ENCODE results near the gene TLK1. TPM values are rescaled to one million over a fixed set of nuclear protein-coding genes. Genes with fewer than 3 reads are reported as not detected.
A peak's percentile ranks its signal among the peaks of the same experiment; 100 is the strongest.

TLK1 gene
- total and polyA plus RNA-seq, 4 experiments from 2014 or later, result 19.2 to 152 (median 95.9) TPM

DNA sequence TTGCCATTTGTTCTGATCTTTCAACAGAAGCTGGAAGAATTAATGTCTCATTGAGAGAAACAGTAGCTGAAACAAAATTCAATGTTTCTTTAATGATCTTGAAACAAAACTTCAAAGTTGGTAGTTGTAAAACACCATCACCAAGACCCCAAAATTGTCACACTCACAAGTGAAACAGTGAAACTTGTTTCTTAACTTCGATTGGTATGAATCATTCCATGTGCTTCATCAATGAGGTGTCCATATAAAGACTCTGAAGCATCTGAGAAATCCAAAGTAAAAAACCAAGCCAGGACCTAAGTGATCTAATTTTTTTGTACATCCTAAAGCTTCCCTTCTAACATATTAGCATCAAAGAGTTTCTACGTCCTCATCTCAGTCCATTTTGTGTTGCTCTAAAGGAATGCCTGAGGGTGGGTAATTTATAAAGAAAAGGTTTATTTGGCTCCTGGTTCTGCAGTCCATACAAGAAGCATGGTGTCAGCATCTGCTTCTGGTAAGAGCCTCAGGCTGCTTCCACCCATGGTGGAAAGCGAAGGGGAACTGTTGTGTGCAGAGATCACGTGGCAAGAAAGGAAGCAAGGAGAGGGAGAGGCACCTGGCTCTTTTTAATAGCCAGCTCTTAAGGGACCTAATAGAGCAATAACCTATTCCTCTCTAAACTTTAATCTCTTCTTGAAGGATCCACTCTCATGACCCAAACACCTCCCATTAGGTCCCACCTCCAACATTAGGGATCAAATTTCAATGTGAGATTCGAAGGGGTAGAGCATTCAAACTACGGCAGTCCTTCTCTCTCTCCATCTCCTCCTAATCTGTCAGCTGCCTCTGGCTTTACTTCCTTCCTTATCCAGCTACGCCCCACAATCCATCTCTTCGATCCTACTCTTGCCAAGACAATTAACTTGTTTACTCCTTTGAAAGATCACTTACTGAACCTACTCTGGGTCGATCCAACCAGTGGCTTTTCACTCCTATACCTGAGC is 20.7 kb upstream of the TLK1 start:
- no peak overlapping the region for H3K4me3 Mint-ChIP-seq
- no peaks in the 10 kb centered on the region for H3K9me3 Mint-ChIP-seq
- H3K27me3 ChIP-seq (ENCODE audit: insufficient read depth, low read length), result no peaks in the 10 kb centered on the region
- no peaks in the 10 kb centered on the region for H3K4me1 ChIP-seq (ENCODE audit: insufficient read depth, low read length)
- ChIA-PET CTCF (ENCODE audit: partially characterized antibody) (interaction anchor here (0.6 kb wide), 1 partner anchor 61 kb away, joined by 3 read pairs; no protein-coding TSS in a partner anchor), POLR2A (ENCODE audit: partially characterized antibody) (no interaction called here)
- intact Hi-C loops (cut with micrococcal nuclease), result no loop called here
- no peak overlapping the region for H3K27ac Mint-ChIP-seq
- DNase-seq, result no peak
- no peaks in the 10 kb centered on the region for H3K36me3 ChIP-seq (ENCODE audit: insufficient read depth, low read length)
- H3K4me1 Mint-ChIP-seq, result peaks cover 0 to 3% (median under 1%) of the 10 kb centered on the region in 4 donors
- H3K27me3 Mint-ChIP-seq, result no peaks in the 10 kb centered on the region
- H3K27ac ChIP-seq (ENCODE audit: low read depth, low read length), result no peak overlapping the region
- H3K9me3 ChIP-seq (ENCODE audit: control insufficient read depth in 1 of 2, low read length in 2 of 2), result no peaks in the 10 kb centered on the region
- H3K36me3 Mint-ChIP-seq, result no peaks in the 10 kb centered on the region
- H3K4me3 ChIP-seq (ENCODE audit: low read length in 2 of 2), result no peak overlapping the region

DNA sequence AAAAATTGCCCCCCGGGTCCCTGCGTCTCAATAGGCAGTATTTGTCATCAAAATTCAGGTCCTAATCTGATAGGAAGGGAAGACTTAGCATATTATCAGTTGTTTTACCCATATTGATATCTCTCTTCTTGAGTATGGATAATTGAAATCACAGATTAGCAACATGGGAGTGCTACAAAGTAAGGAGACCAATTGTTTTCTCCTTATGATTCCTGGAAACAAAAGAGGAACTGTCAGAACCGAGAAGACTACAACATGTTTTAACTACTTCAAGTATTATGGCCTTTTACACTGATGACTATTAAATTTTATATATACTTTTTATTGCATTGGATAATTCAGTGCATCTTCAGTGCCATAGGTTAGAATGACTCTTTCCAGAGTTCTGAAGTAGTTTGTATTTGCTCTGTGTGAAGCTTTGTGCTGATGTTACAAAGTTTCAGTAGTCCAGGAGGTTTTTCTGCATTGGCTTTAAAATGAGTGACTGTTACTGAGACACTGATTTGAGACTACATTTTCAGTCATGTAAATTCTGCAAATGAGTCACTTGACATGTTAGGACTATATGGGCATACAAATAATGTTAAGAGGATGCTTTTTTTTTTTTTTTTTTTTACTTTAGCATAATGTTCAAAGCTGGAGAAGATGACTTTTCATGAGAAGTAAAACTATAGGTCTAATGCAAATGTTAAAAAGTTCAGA is 19.7 kb upstream of the TLK1 start:
- no peak overlapping the region for H3K4me3 Mint-ChIP-seq
- ChIA-PET POLR2A (ENCODE audit: partially characterized antibody) (no interaction called here), CTCF (ENCODE audit: partially characterized antibody) (no interaction called here)
- Histone ChIP-seq H3K4me3 (ENCODE audit: low read length in 2 of 2) (no peak overlapping the region), H3K27me3 (ENCODE audit: insufficient read depth, low read length) (no peaks in the 10 kb centered on the region), H3K36me3 (ENCODE audit: insufficient read depth, low read length) (no peaks in the 10 kb centered on the region), H3K4me1 (ENCODE audit: insufficient read depth, low read length) (no peaks in the 10 kb centered on the region), H3K9me3 (ENCODE audit: control insufficient read depth in 1 of 2, low read length in 2 of 2) (no peaks in the 10 kb centered on the region), H3K27ac (ENCODE audit: low read depth, low read length) (no peak overlapping the region)
- DNase-seq, result no peak
- no peaks in the 10 kb centered on the region for H3K9me3 Mint-ChIP-seq
- intact Hi-C loops (cut with micrococcal nuclease), result no loop called here
- peaks cover 0 to 3% (median under 1%) of the 10 kb centered on the region in 4 donors for H3K4me1 Mint-ChIP-seq
- H3K27me3 Mint-ChIP-seq, result no peaks in the 10 kb centered on the region
- no peaks in the 10 kb centered on the region for H3K36me3 Mint-ChIP-seq
- no peak overlapping the region for H3K27ac Mint-ChIP-seq

DNA sequence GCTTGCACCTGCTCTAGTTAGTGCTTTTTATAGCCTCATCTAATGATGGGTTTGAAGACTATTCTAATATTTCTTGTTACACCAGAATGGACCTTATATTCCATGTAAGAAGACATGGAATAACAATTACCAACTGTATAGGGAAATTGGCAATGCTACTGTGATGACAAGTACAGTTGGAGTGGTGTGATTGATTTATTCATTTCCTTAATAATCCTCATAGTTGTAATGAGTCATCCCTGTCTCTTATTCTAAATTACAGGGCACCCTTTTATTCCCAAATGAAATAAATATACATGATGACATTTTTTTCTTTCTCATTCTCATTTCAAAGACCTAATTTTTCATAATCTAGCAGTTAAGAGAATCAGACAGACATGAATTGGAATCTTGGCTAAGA is 18.3 kb upstream of the TLK1 start:
- intact Hi-C loops (cut with micrococcal nuclease), result no loop called here
- H3K27me3 Mint-ChIP-seq, result no peaks in the 10 kb centered on the region
- Histone ChIP-seq H3K9me3 (ENCODE audit: control insufficient read depth in 1 of 2, low read length in 2 of 2) (no peaks in the 10 kb centered on the region), H3K36me3 (ENCODE audit: insufficient read depth, low read length) (no peaks in the 10 kb centered on the region), H3K27ac (ENCODE audit: low read depth, low read length) (no peak overlapping the region), H3K27me3 (ENCODE audit: insufficient read depth, low read length) (no peaks in the 10 kb centered on the region), H3K4me1 (ENCODE audit: insufficient read depth, low read length) (no peaks in the 10 kb centered on the region), H3K4me3 (ENCODE audit: low read length in 2 of 2) (no peak overlapping the region)
- POLR2A ChIA-PET (ENCODE audit: partially characterized antibody), result no interaction called here
- H3K27ac Mint-ChIP-seq, result no peak overlapping the region
- no peak overlapping the region for H3K4me3 Mint-ChIP-seq
- no peak for DNase-seq
- CTCF ChIA-PET (ENCODE audit: partially characterized antibody), result no interaction called here
- peaks cover 0 to 3% (median under 1%) of the 10 kb centered on the region in 4 donors for H3K4me1 Mint-ChIP-seq
- H3K9me3 Mint-ChIP-seq, result no peaks in the 10 kb centered on the region
- H3K36me3 Mint-ChIP-seq, result no peaks in the 10 kb centered on the region

DNA sequence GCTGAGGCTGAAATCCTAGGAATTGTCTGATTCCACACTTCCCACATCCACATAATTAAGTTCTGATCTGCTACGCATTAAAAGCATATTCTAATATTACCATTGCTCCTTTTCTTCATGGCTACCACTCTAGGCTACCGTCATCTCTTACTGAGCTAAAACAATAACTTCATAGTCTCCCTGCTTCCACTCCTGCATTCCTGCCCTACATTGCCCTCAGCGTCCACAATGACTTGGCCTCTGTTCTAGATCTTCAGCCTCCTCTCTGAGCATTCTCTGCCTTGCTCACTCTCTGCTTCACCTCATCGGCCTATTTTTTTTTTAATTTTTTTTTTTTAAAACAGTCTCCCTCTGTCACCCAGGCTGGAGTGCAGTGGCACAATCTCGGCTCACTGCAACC is 15.8 kb upstream of the TLK1 start:
- Histone ChIP-seq H3K27me3 (ENCODE audit: insufficient read depth, low read length) (no peaks in the 10 kb centered on the region), H3K4me1 (ENCODE audit: insufficient read depth, low read length) (no peaks in the 10 kb centered on the region), H3K27ac (ENCODE audit: low read depth, low read length) (no peak overlapping the region), H3K4me3 (ENCODE audit: low read length in 2 of 2) (no peak overlapping the region), H3K36me3 (ENCODE audit: insufficient read depth, low read length) (no peaks in the 10 kb centered on the region), H3K9me3 (ENCODE audit: control insufficient read depth in 1 of 2, low read length in 2 of 2) (no peaks in the 10 kb centered on the region)
- POLR2A ChIA-PET (ENCODE audit: partially characterized antibody), result no interaction called here
- H3K27me3 Mint-ChIP-seq, result no peaks in the 10 kb centered on the region
- CTCF ChIA-PET (ENCODE audit: partially characterized antibody), result no interaction called here
- intact Hi-C loops (cut with micrococcal nuclease), result no loop called here
- H3K4me1 Mint-ChIP-seq, result peaks cover 0 to 2% (median under 1%) of the 10 kb centered on the region in 4 donors
- H3K4me3 Mint-ChIP-seq, result no peak overlapping the region
- no peaks in the 10 kb centered on the region for H3K36me3 Mint-ChIP-seq
- no peak overlapping the region for H3K27ac Mint-ChIP-seq
- peaks cover 0 to 3% (median 0%) of the 10 kb centered on the region in 8 donors for H3K9me3 Mint-ChIP-seq
- no peak for DNase-seq

DNA sequence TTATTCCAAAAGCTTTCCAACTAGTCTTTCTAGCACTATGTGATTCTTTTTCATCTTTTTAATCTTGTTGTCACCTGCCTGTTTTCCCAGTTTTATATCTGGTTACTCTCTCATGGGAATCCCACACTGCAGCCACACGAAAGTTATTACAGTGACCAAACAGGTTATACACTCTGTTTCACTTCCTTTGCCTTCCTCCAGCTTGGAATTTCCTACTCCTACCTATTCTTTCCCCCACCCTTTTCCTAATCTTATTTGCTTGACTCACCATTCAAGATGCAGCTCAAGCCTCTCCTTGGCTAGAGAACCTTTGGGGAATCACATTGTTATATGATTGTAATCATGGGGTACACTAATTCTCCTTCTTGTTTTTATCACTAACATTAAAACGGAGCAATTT is 13.4 kb upstream of the TLK1 start:
- intact Hi-C loops (cut with micrococcal nuclease), result no loop called here
- H3K36me3 Mint-ChIP-seq, result no peaks in the 10 kb centered on the region
- no peak overlapping the region for H3K4me3 Mint-ChIP-seq
- no peak overlapping the region for H3K27ac Mint-ChIP-seq
- ChIA-PET CTCF (ENCODE audit: partially characterized antibody) (no interaction called here), POLR2A (ENCODE audit: partially characterized antibody) (interaction anchor here (1.4 kb wide), 1 partner anchor 10 kb away, joined by 4 read pairs; no protein-coding TSS in a partner anchor)
- no peaks in the 10 kb centered on the region for H3K27me3 Mint-ChIP-seq
- H3K36me3 ChIP-seq (ENCODE audit: insufficient read depth, low read length), result no peaks in the 10 kb centered on the region
- no peaks in the 10 kb centered on the region for H3K9me3 ChIP-seq (ENCODE audit: control insufficient read depth in 1 of 2, low read length in 2 of 2)
- no peak for DNase-seq
- H3K4me1 Mint-ChIP-seq, result peaks cover 0 to 2% (median under 1%) of the 10 kb centered on the region in 4 donors
- no peaks in the 10 kb centered on the region for H3K27me3 ChIP-seq (ENCODE audit: insufficient read depth, low read length)
- no peaks in the 10 kb centered on the region for H3K4me1 ChIP-seq (ENCODE audit: insufficient read depth, low read length)
- no peak overlapping the region for H3K4me3 ChIP-seq (ENCODE audit: low read length in 2 of 2)
- no peak overlapping the region for H3K27ac ChIP-seq (ENCODE audit: low read depth, low read length)
- H3K9me3 Mint-ChIP-seq, result peaks cover 0 to 3% (median 0%) of the 10 kb centered on the region in 8 donors

DNA sequence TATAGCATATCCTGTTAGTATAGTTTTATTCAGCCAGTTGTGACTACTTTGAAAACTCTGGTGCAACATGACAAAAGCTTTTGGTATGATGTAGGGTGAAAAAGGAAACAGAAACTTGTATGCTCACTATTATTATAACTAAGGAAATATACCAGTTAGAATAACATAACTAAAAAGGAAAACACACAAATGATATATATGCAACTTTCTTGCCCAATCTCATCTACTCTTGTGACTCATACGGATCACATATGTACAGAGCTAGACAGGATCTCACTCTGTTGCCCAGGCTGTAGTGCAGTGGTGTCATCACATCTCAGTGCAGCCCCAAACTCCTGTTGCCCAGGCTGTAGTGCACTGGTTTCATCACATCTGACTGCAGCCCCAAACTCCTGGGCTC is 12.4 kb upstream of the TLK1 start:
- H3K9me3 Mint-ChIP-seq, result peaks cover 0 to 3% (median 0%) of the 10 kb centered on the region in 8 donors
- no peaks in the 10 kb centered on the region for H3K36me3 Mint-ChIP-seq
- H3K27me3 ChIP-seq (ENCODE audit: insufficient read depth, low read length), result no peaks in the 10 kb centered on the region
- no peak for DNase-seq
- no peaks in the 10 kb centered on the region for H3K9me3 ChIP-seq (ENCODE audit: control insufficient read depth in 1 of 2, low read length in 2 of 2)
- ChIA-PET POLR2A (ENCODE audit: partially characterized antibody) (no interaction called here), CTCF (ENCODE audit: partially characterized antibody) (no interaction called here)
- no peak overlapping the region for H3K4me3 Mint-ChIP-seq
- no peaks in the 10 kb centered on the region for H3K27me3 Mint-ChIP-seq
- no peaks in the 10 kb centered on the region for H3K4me1 ChIP-seq (ENCODE audit: insufficient read depth, low read length)
- H3K4me3 ChIP-seq (ENCODE audit: low read length in 2 of 2), result no peak overlapping the region
- no peak overlapping the region for H3K27ac ChIP-seq (ENCODE audit: low read depth, low read length)
- intact Hi-C loops (cut with micrococcal nuclease), result no loop called here
- no peaks in the 10 kb centered on the region for H3K36me3 ChIP-seq (ENCODE audit: insufficient read depth, low read length)
- peak overlapping the region in 1 of 7 donors; percentile 37 for H3K27ac Mint-ChIP-seq
- peaks cover 0 to 2% (median under 1%) of the 10 kb centered on the region in 4 donors for H3K4me1 Mint-ChIP-seq

DNA sequence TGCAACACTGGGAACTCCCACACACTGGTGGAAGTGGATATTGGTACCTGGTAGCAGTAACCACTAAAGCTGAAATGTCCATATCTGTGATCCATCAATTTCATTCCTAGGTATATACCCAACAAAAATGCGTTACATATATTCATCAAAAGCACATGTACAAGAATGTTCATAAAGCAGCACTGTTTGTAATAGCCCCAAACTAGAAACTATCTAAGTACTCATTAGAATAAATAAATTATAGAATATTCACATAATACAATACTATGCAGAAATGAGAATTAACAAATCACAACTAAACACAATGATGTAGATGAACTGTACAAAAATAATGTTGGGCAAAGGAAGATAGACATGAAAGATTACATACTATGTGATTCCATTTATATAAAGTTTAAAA is 11.1 kb upstream of the TLK1 start:
- Histone ChIP-seq H3K27me3 (ENCODE audit: insufficient read depth, low read length) (no peaks in the 10 kb centered on the region), H3K4me1 (ENCODE audit: insufficient read depth, low read length) (no peaks in the 10 kb centered on the region), H3K9me3 (ENCODE audit: control insufficient read depth in 1 of 2, low read length in 2 of 2) (no peaks in the 10 kb centered on the region), H3K36me3 (ENCODE audit: insufficient read depth, low read length) (no peaks in the 10 kb centered on the region), H3K4me3 (ENCODE audit: low read length in 2 of 2) (no peak overlapping the region), H3K27ac (ENCODE audit: low read depth, low read length) (no peak overlapping the region)
- no peak overlapping the region for H3K27ac Mint-ChIP-seq
- no peak overlapping the region for H3K4me3 Mint-ChIP-seq
- ChIA-PET CTCF (ENCODE audit: partially characterized antibody) (no interaction called here), POLR2A (ENCODE audit: partially characterized antibody) (no interaction called here)
- peaks cover 0 to 2% (median under 1%) of the 10 kb centered on the region in 4 donors for H3K4me1 Mint-ChIP-seq
- H3K27me3 Mint-ChIP-seq, result no peaks in the 10 kb centered on the region
- DNase-seq, result no peak
- H3K9me3 Mint-ChIP-seq, result peaks cover 0 to 3% (median 0%) of the 10 kb centered on the region in 8 donors
- intact Hi-C loops (cut with micrococcal nuclease), result no loop called here
- H3K36me3 Mint-ChIP-seq, result no peaks in the 10 kb centered on the region

All from CD4-positive, alpha-beta memory T cell (primary cell).